GM11168 (cell line): Measurements from ENCODE around the gene FOXF2.
"Not testable (repeated sequence)": the region's sequence is repeated elsewhere in the genome, so short reads cannot be mapped to it uniquely, and the experiment has no call there.

Source experiments
- in situ Hi-C: fragments of 300-500 bp; cut with MboI; formaldehyde crosslinking; loops from one replicate; pipeline ENCODE4 v1.12.0; 2022; ENCODE audit warnings: low sequenced_read_pairs; ENCODE audit not compliant: unreplicated experiment

FOXF2 gene

GRCh38 chr6:1389369-1390132 lies at the start of gene FOXF2:
Gene FOXF2, plus strand, starts transcription at chr6:1389576. Its CDS starts 372 bp downstream, at chr6:1389948.
- in situ Hi-C loops: loop anchor here (25.0 kb wide), 1 partner anchor 802 kb away; no protein-coding TSS in a partner anchor

DNA sequence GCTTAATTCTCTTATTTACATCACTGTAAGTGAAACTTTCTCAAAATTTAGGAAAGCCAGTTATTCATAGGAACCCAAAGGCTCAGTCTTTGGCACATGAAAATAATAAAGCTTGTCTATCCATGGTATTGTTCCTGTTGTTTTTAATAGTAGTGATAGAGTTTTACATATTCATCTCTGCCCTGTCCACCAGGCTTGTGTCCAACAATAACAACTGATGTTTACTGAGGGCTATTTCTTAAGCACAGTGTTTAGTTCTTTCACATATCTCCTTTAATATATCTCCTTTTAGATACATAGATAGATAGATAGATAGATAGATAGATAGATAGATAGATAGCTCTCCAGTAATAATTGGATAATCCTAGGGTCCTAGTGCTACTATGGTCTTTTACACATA lies 43.3 kb upstream of the FOXF2 start:
- in situ Hi-C loops: no loop called here

DNA sequence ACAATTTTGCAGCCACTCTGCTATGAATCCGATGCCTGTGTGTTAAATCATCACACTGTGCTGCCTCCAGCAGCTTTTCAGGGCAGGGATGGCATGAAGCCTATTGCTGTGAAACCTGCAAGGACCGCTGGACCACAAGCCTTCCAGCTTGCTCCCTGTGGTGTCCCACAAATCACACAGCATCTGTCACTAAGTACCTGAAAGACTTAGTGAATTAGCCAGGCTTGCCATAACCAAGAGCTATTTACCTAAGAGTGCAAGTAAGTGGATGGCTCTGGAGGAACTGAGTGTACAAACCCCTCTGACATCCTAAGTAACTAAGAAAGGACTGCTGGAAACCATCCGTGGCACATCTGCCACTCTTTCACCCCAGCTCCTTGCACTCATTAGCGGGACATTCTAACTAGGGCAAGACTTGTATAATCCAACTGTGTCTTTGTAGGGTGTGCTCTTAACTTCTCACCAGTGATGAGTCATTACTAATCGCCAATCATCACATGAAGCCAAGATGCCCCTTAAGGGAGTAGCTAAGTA lies 42.8 kb upstream of the FOXF2 start:
- in situ Hi-C loops: no loop called here

- in situ Hi-C loops: no loop called here
Measured at GRCh38 chr6:1347161-1347560, 42.2 kb upstream of the FOXF2 start.

DNA sequence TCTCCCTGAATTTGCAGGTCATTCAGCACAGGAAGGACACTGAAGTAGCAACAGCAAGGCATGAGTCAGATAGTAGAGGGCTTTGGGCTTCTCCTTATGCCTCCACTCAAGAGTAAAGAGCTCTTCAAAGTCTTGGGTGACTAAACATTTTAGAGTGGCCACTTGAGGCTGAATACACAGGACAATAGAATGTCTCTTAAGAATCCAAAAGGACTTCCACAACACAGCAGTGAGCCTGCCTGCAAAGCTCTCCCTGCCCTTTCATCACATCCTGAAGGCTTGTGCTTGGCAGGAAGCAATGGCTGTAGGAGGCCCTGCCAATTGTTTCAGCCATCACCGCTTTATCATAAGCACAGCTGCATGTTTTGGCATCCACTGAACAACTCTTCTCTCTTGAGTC lies 40.7 kb upstream of the FOXF2 start:
- in situ Hi-C loops: no loop called here

- in situ Hi-C loops: no loop called here
Measured at GRCh38 chr6:1349655-1350054, 39.7 kb upstream of the FOXF2 start.

- in situ Hi-C loops: no loop called here
Measured at GRCh38 chr6:1351381-1352008, 37.9 kb upstream of the FOXF2 start.

DNA sequence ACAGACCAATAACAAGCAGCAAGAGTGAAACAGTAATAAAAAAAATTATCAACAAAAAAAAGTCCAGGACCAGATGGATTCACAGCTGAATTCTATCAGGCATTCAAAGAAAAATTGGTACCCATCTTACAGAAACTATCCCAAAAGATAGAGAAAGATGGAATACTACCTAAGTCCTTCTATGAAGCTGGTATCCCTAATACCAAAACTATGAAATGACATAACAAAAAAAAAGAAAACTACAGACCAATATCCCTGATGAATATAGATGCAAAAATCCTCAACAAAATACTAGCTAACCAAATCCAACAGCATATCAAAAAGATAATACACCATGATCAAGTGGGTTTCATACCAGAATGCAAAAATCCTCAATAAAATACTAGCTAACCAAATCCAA lies 34.3 kb upstream of the FOXF2 start:
- in situ Hi-C loops: not testable (repeated sequence)

- in situ Hi-C loops: not testable (repeated sequence)
Measured at GRCh38 chr6:1361717-1362116, 27.7 kb upstream of the FOXF2 start.

- in situ Hi-C loops: no loop called here
Measured at GRCh38 chr6:1362643-1363042, 26.7 kb upstream of the FOXF2 start.

- in situ Hi-C loops: no loop called here
Measured at GRCh38 chr6:1363298-1363697, 26.1 kb upstream of the FOXF2 start.

DNA sequence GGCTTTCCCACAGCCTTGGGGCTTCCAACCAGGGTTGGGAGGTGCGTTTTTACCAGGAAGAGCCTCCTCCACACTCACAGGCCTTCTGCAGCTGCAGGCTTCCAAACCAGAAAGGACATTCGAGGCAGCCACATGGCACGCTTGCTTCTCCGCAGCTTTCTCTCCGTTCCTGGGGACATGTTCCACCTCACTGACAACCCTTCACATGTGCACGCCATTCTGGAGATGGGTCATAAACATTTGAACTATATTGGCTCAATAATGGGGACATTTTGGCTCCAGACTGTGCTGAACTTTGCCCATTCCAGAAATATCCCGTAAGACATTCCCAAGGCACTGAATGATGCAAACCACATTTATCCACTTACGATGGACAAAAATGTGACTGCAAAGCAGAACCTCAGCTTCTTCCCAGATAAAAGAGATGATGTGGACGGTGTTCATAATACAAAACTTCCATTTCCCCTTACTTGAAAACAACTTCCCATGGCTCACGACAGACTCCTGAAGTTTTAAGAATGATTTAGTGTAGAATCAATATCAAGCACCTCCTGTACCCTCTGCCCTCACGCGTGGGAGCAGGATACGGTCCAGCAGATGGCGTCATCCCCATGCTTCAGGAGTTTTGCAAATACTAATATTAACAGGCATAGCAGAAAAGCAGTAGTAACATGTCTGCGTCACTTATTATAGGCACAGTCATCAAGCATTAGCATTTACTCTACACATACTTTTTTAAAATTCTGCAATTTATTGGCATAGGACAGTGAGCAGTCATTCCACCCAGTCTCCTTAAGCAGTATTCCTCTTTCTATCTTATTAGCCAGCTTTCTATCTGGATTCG lies 25.4 kb upstream of the FOXF2 start:
- in situ Hi-C loops: no loop called here

- in situ Hi-C loops: no loop called here
Measured at GRCh38 chr6:1364791-1365190, 24.6 kb upstream of the FOXF2 start.

- in situ Hi-C loops: no loop called here
Measured at GRCh38 chr6:1365686-1366085, 23.7 kb upstream of the FOXF2 start.

- in situ Hi-C loops: no loop called here
Measured at GRCh38 chr6:1367771-1368170, 21.6 kb upstream of the FOXF2 start.

DNA sequence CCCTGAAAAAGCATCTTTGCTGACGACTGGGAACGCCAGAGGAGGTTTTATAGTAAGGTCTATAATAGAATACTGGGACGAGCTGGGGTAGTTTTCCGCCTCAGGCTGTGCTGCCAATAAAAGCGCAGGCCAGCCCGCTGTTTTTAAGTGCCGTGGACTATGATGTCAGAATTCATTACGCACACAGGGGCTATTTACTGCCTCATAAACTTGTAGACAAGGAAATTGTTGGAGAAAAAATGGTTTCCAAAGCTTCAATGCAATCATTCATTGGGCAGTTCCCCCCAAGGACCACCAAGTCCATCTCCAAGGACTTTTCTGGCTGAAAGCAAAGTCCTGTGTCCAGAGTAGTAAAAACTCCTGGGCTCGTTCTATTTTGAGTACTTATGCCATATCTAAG lies 20.4 kb upstream of the FOXF2 start:
- in situ Hi-C loops: no loop called here

- in situ Hi-C loops: not testable (repeated sequence)
Measured at GRCh38 chr6:1369695-1370094, 19.7 kb upstream of the FOXF2 start.

DNA sequence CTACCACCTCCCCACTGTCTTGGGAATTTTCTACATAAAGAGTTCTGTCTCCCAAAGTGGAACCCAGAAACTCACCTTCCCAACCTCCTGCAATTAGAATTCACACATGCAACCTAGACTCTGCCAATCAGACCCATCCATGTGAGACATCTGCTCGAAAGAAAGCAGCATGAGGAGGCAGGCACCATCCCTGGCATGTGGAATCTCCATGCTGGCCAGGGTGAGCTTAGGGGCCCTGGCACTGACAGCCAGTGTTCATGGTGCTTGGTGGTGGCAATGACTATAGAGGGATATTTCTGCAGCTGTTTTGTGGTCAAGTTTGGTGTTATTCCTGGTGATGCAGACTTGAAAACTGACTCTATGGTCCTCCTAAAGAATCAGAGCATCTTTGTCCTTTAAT lies 17.4 kb upstream of the FOXF2 start:
- in situ Hi-C loops: no loop called here

DNA sequence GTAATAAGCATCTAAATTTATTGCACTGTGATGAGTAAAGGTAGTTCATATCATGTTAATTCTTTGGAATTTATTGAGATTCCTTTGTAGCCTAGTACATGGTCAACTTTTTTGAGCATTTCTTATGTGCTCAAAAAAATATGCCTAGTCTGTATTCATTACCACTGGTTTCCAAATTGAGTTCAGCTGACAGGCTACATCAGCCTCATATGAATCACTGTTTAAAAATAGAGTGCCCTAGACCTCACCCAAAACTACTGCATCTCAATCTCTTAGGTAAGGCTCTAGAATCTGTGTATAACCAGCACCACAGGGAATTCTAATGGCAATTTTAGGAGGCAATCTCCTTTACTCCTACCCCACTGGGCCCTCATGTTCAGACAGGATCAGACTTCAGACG lies 16.7 kb upstream of the FOXF2 start:
- in situ Hi-C loops: no loop called here

GRCh38 chr6:1376653-1377052 lies 12.7 kb upstream of the FOXF2 start:
- in situ Hi-C loops: loop anchor here (25.0 kb wide), 1 partner anchor 789 kb away; no protein-coding TSS in a partner anchor

DNA sequence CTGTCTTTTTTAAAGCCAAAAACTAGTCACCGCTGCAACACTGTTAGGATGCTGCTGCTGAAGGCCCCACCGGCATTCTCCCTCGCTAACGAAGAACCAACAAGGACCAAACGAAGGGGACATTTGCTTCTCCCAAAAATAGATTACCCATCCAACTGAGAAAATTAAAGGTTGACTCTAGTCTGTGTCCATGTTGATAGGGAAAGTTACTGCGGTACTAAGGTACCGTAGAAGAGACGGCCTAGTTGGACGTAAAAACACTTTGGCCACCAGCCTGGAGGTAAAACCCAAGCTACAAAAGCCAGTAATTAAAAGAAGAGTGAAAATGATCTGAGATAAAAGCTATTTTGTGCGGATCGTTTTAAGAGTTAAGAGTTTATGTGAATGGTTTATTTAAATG lies 11.8 kb upstream of the FOXF2 start:
- in situ Hi-C loops: loop anchor here (25.0 kb wide), 1 partner anchor 790 kb away; no protein-coding TSS in a partner anchor
